IPS-20b (cell line): ENCODE data around the gene ACSS1.
A peak's percentile ranks its signal among the peaks of the same experiment; 100 is the strongest.

ENCODE experiments used
- H3K27ac ChIP-seq: one replicate; pipeline ENCODE4 v1.5.1; 2013; ENCODE audit warnings: low read length
- H3K27me3 ChIP-seq: 2 replicates; pipeline ENCODE4 v1.6.1; 2013; ENCODE audit warnings: mild to moderate bottlenecking, low read length, inconsistent platforms; ENCODE audit not compliant: insufficient read depth
- H3K36me3 ChIP-seq: 2 replicates; pipeline ENCODE4 v1.6.1; 2013; ENCODE audit warnings: low read depth, mild to moderate bottlenecking, inconsistent platforms, low read length, moderate library complexity; ENCODE audit not compliant: insufficient read depth
- H3K4me1 ChIP-seq: 2 replicates; pipeline ENCODE4 v1.6.1; 2013; ENCODE audit warnings: mild to moderate bottlenecking, control low read depth, inconsistent platforms, low read length, moderate library complexity; ENCODE audit not compliant: insufficient read depth
- H3K4me3 ChIP-seq: 2 replicates; pipeline ENCODE4 v1.5.1; 2013; ENCODE audit warnings: mild to moderate bottlenecking, low read length, inconsistent platforms
- H3K9ac ChIP-seq: 2 replicates; pipeline ENCODE4 v1.6.1; 2013; ENCODE audit warnings: low read depth, mild to moderate bottlenecking, inconsistent platforms, low read length, moderate library complexity
- H3K9me3 ChIP-seq: 2 replicates; pipeline ENCODE4 v1.6.1; 2013; ENCODE audit warnings: mild to moderate bottlenecking, low read depth, low read length, inconsistent platforms; ENCODE audit not compliant: insufficient read depth

Gene ACSS1

GRCh38 chr20:25064561-25065071 lies 6.7 kb upstream of the ACSS1 start:
- Histone ChIP-seq H3K27me3 (peaks cover 80% of the 10 kb centered on the region), H3K9me3 (no peaks in the 10 kb centered on the region), H3K4me1 (no peaks in the 10 kb centered on the region), H3K9ac (no peak overlapping the region), H3K36me3 (no peaks in the 10 kb centered on the region), H3K4me3 (no peak overlapping the region), H3K27ac (no peak overlapping the region)

- no peaks in the 10 kb centered on the region for H3K4me1 ChIP-seq
- peaks cover 80% of the 10 kb centered on the region for H3K27me3 ChIP-seq
- no peak overlapping the region for H3K9ac ChIP-seq
- H3K4me3 ChIP-seq, result no peak overlapping the region
- no peaks in the 10 kb centered on the region for H3K9me3 ChIP-seq
- no peak overlapping the region for H3K27ac ChIP-seq
- no peaks in the 10 kb centered on the region for H3K36me3 ChIP-seq
Observed at GRCh38 chr20:25063981-25064380, 6.0 kb upstream of the ACSS1 start.

DNA sequence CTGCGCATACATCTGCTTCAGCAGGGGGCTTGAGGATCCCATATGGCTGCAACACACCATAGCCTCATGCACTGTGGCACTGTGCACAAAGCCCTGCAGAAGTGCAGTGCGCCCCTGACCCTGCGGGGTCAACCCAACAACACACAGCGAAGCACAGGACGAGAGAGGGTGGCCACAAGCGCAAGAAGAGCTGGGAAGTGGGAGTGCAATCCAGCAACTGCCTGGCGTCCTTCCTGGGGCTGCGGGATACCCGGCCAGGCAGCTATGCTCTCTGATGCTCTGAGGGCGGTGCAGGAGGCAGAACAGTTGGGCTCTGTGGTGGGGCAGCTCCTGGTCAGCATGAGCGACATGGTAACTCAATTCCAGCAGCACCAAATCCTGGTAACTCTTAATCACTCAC lies 5.6 kb upstream of the ACSS1 start:
- Histone ChIP-seq H3K4me3 (no peak overlapping the region), H3K27me3 (peaks cover 84% of the 10 kb centered on the region), H3K9ac (no peak overlapping the region), H3K36me3 (no peaks in the 10 kb centered on the region), H3K9me3 (no peaks in the 10 kb centered on the region), H3K27ac (no peak overlapping the region), H3K4me1 (no peaks in the 10 kb centered on the region)

DNA sequence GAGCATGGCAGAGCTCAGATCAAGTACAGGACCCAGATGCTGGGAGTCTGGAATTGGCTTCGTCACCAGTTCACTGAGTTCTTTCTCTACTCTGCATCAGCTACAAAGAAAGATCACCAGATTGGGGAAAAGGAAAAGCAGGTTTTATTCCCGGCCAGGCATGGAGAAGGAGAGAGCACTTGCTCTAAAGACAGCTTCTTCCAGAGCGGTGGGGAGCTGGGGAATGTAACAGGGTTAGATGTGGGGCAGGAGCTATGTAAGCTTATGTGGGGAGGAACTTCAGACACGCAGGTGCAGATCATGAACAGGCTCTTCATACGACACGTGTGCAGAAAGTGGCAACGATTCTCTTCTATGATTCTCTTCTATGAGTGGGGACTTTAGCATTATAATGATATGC lies 4.9 kb upstream of the ACSS1 start:
- Histone ChIP-seq H3K27me3 (peaks cover 86% of the 10 kb centered on the region), H3K4me1 (no peaks in the 10 kb centered on the region), H3K4me3 (no peak overlapping the region), H3K9me3 (no peaks in the 10 kb centered on the region), H3K27ac (no peak overlapping the region), H3K36me3 (no peaks in the 10 kb centered on the region), H3K9ac (no peak overlapping the region)

DNA sequence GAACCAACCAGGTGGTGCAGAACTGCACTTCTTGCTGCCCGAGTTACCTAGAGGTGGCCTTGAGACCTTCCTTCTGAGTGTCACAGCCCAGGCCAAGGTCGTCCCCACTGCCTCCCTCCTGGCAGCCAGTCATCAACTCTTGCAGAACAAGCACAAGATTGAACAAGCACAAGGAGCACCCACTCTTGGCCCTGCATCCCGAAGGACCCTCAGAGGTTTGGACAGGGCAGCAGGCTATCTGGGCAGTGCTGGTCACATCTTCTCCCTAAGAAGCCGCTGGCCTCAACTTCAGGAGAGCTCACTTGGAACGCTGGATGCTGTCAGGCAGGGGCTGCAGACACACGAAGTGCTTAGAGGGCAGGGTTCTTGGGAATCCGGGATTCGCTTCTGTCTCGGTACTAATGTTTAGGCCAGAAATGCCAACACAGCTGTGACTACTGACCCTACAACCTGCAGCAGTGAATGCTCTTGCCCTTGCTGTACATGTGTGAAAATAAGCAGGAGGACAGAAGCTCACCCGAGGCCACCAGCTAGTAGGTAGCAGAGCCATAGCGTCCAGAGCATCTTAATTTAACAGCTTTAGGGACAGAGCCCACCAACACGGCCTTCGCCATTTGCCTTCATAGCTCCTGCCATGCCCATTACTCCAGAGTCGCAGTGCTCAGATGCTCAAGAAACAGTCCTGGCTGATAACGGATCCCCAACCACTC lies 4.0 kb upstream of the ACSS1 start:
- Histone ChIP-seq H3K4me3 (no peak overlapping the region), H3K9me3 (no peaks in the 10 kb centered on the region), H3K27ac (no peak overlapping the region), H3K9ac (no peak overlapping the region), H3K27me3 (peaks cover 95% of the 10 kb centered on the region), H3K4me1 (no peaks in the 10 kb centered on the region), H3K36me3 (no peaks in the 10 kb centered on the region)

DNA sequence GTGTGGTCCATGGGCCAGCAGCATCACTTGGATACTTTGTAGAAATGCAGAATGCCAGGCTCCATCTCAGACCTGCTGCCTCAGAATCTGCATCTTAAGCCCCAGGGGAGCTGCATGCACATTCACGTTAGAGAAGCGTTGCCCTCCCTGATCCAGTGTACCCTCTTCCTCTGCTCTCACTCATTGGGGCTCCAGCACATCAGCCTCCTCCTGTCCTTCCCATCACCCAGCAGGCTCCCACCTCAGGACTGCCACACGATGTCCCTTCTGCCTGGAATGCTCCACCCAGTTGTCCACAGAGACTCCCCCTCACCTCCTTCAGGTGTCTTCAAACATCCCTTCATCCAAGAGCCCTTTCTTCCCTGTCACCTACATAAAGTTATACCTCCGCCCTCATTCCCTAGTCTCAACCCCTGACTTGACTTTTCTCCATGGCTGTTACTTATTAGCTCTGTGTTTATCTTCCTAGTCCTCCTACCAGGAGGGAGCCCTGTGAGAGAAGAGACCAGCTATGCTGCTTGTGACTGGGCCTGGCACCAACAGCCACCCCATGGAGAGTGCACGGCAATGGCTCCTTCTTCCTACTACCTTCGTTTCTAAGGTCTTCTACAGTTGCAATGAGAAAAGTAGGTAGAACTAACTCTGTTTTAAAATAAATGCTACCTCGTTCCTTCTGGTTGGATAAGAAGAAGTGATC lies 3.3 kb upstream of the ACSS1 start:
- no peaks in the 10 kb centered on the region for H3K36me3 ChIP-seq
- no peak overlapping the region for H3K9ac ChIP-seq
- H3K27ac ChIP-seq, result no peak overlapping the region
- H3K4me1 ChIP-seq, result no peaks in the 10 kb centered on the region
- no peak overlapping the region for H3K4me3 ChIP-seq
- no peaks in the 10 kb centered on the region for H3K9me3 ChIP-seq
- H3K27me3 ChIP-seq, result peaks cover 99% of the 10 kb centered on the region

DNA sequence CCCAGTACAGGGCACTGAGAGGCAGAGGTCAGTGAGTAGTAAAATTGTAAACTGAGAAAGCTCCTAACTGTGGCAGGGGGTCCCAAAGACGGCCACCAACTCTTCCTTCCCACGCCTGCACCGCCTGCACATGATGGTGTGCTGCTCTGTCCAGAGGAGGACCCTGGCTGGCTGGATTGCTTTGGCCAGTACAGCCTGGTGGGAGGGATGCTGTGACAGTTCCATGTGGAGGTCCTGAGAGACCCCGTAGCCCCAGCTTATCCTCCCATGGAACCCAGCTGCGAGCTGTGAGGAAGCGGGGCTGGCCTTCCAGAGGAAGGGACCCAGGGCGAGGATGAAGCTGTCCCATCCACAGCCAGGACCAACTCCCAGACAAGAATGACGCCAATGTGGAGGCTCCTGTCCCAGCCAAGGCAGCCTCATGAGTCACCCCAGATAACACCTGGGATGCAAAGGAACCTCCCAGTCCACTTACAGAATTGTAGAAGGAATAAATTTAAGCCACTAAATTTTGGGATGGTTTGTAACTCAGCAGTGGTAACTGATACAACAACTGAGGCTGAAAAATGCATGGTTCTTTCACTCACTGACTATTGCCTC lies 2.0 kb upstream of the ACSS1 start:
- H3K27me3 ChIP-seq, result peaks cover 100% of the 10 kb centered on the region
- H3K36me3 ChIP-seq, result no peaks in the 10 kb centered on the region
- no peak overlapping the region for H3K27ac ChIP-seq
- H3K4me1 ChIP-seq, result no peaks in the 10 kb centered on the region
- no peaks in the 10 kb centered on the region for H3K9me3 ChIP-seq
- no peak overlapping the region for H3K9ac ChIP-seq
- H3K4me3 ChIP-seq, result no peak overlapping the region

DNA sequence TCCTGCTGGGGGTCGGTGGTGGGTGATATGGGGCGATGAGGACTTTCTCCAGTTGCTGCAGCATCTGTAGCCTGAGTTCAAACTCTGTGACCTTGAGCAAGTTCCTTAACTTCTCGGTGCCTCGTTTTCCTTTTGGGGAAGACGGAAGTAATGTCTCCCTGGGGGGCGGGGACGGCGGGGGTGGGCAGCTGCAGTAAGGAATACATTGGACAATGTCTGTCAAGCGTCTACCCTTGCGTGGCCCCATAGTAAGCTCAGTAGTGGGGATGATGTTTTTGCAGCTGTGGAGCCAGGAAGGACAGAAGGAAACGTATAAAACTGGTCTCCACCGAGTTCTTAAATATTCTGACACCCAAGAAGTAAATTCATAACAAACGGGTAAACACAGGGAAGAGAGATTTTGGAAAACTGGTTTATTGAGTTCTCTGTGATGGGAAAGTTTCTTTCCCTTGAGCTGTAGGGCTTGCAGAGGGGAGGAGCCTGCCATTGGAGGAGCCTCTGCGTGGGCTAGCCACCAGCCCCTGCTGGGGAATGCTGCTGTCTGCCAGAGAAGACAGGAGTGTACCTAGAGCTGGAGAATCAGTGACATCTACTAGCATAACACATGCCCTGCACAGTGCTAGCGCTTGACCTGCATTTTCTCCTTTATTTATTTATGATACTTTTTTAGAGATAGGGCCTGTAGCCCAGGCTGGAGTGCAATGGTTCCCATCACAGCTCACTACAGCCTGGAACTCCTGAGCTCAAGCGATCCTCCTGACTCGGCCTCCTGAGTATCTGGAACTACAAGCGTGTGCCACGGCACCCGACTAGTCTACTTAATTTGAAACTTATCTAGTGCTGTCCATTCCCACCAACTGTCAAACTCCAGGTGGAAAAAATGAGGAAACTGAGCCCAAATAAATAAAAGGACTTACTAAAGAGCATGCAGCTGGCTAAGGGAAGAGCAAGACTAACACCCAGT lies 1.2 kb upstream of the ACSS1 start:
- no peaks in the 10 kb centered on the region for H3K4me1 ChIP-seq
- H3K4me3 ChIP-seq, result peak overlapping the region; percentile 65; the same call in 1 of the 2 replicates
- no peaks in the 10 kb centered on the region for H3K36me3 ChIP-seq
- no peak overlapping the region for H3K27ac ChIP-seq
- no peaks in the 10 kb centered on the region for H3K9me3 ChIP-seq
- H3K27me3 ChIP-seq, result peaks cover 100% of the 10 kb centered on the region
- H3K9ac ChIP-seq, result no peak overlapping the region

DNA sequence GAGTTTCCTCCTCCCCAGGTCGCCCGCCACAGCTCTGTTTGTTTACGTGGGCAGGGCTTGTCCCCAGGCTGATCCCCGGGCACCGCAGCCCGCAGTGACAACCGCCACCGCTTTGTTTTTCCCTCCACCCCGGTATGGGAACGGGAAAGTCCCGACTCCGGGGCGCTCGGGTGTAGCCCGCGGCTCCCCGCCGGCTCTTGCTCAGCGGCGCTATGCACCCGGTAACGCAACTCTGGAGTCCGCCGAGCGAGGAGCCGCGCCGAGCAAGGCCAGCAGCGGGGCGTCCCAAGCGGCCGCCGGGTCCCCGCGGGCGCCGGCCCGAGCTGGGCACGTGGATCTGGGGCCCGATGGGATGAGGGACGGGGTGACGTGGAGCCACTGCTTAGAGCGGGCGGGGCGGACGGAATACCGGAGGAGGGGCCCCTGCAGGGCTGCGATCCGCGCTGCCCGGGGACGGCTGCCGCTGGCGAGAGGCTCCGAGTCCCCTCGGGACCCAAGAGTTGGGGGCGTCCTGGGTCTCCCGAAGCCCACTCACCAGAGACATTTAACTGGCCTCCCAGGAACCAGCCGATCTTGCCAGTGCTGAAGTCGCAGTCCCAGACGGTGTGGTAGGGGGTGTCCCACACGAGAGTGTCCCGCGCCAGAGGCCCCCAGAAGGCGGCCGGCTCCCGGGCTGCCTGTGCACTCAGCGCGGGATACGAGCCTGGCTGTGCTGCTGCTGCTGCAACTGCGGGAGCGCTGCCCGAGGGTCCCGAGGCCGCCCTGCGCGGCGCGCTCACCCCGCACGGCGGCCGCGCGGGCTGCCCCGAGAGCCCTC lies 497 bp downstream of the ACSS1 start:
- Histone ChIP-seq H3K27ac (no peak overlapping the region), H3K9me3 (no peaks in the 10 kb centered on the region), H3K27me3 (peaks cover 94% of the 10 kb centered on the region), H3K9ac (no peak overlapping the region), H3K36me3 (no peaks in the 10 kb centered on the region), H3K4me3 (peak overlapping the region; percentile 65), H3K4me1 (peaks cover 1% of the 10 kb centered on the region; the same call in 1 of the 2 replicates)

- H3K4me1 ChIP-seq, result peaks cover 4% of the 10 kb centered on the region; the same call in 1 of the 2 replicates
- no peaks in the 10 kb centered on the region for H3K36me3 ChIP-seq
- H3K9ac ChIP-seq, result no peak overlapping the region
- no peak overlapping the region for H3K27ac ChIP-seq
- no peaks in the 10 kb centered on the region for H3K9me3 ChIP-seq
- peaks cover 90% of the 10 kb centered on the region for H3K27me3 ChIP-seq
- H3K4me3 ChIP-seq, result peak overlapping the region; percentile 65; the same call in 1 of the 2 replicates
Observed at GRCh38 chr20:25056690-25057233, 1.2 kb downstream of the ACSS1 start.
